K562 (cell line): ENCODE measurements around the gene ZCCHC17. TPM values are rescaled to one million over a fixed set of nuclear protein-coding genes. Genes with fewer than 3 reads are reported as not detected.

ENCODE experiments used
- ATAC-seq: fragments of 200-7000 bp; cut with Tn5 transposase; 3 replicates; pipeline ENCODE4 v1.9.1; 2020; ENCODE audit warnings: moderate library complexity
- BruUV-seq: library from RNA; stranded (reverse); fragments of 400-500 nt; replicated peaks from 2 replicates; lab custom pipeline; 2021; lab: Mats Ljungman, UMichigan
- CTCF ChIA-PET: fragments of 300-600 bp; formaldehyde crosslinking; extraction: SDS; loops from one replicate; lab custom pipeline; 2021; ENCODE audit warnings: low intra/inter-chr PET ratio; lab: Yijun Ruan, JAX
- POLR2A ChIA-PET: fragments of 300-600, 350-650 bp; sonication (Branson Sonifier 250); formaldehyde crosslinking; extraction: SDS; loops from one replicate; lab custom pipeline; 2021; ENCODE audit warnings: antibody characterized with exemption, inconsistent platforms; lab: Yijun Ruan, JAX
- DNase-seq, 4 experiments: peaks; one replicate each; pipeline versions ENCODE4 v3.0.0 to v3.0.0-alpha.2; 2011 to 2018; ENCODE audit warnings: low spot score in 3 of 4, mixed read lengths in 3 of 4; ENCODE audit errors: extremely low read depth in 1 of 4
- FAIRE-seq: peaks from 2 replicates; lab custom pipeline; 2011; peaks lifted over from hg19 to GRCh38; lab: Jason Lieb, UNC
- H2AFZ ChIP-seq: 2 replicates; pipeline ENCODE4 v1.6.0; 2011; ENCODE audit warnings: low read depth, low read length, control low read depth, inconsistent platforms
- H3K27ac ChIP-seq: fragments of 200-600 bp; 3 replicates; pipeline ENCODE4 v1.8.0; 2011; ENCODE audit warnings: low read depth, mild to moderate bottlenecking, control low read depth, inconsistent platforms, low read length, moderate library complexity, mixed read lengths; ENCODE audit errors: extremely low read depth
- H3K27me3 ChIP-seq, 2 experiments: fragments of 300-600 bp in 1 of 2; 2 replicates in 1 of 2; 3 replicates in 1 of 2; pipeline versions ENCODE4 v1.6.0 to v1.8.0; 2011; ENCODE audit warnings: inconsistent platforms in 2 of 2, low read length in 2 of 2, mild to moderate bottlenecking in 1 of 2, mixed read lengths in 1 of 2, moderate library complexity in 1 of 2; ENCODE audit not compliant: control insufficient read depth in 2 of 2, insufficient read depth in 2 of 2
- H3K36me3 ChIP-seq: fragments of 300-600 bp; 3 replicates; pipeline ENCODE4 v1.8.0; 2011; ENCODE audit warnings: mild to moderate bottlenecking, low read length, inconsistent platforms; ENCODE audit not compliant: control insufficient read depth, insufficient read depth
- H3K4me1 ChIP-seq, 2 experiments: fragments of 200-600 bp in 1 of 2; replicated peaks in 1 of 2; 2 replicates in 1 of 2; 3 replicates in 1 of 2; pipeline versions ENCODE4 v1.5.1 to v1.8.0; 2011; ENCODE audit warnings: inconsistent platforms in 2 of 2, low read length in 2 of 2, mild to moderate bottlenecking in 1 of 2, mixed read lengths in 1 of 2, moderate library complexity in 1 of 2; ENCODE audit not compliant: control insufficient read depth in 2 of 2, insufficient read depth in 2 of 2
- H3K4me2 ChIP-seq: 2 replicates; pipeline ENCODE4 v1.6.1; 2011; ENCODE audit warnings: low read length, control low read depth, inconsistent platforms, mixed read lengths; ENCODE audit not compliant: insufficient read depth
- H3K4me3 ChIP-seq: fragments of 200-600 bp; sonication (generic), shearing (Covaris generic); 2 replicates; pipeline ENCODE4 v1.5.1; 2016; ENCODE audit warnings: control low read depth, inconsistent platforms
- H3K79me2 ChIP-seq: fragments of 200-600 bp; 3 replicates; pipeline ENCODE4 v1.8.0; 2011; ENCODE audit warnings: low read length, inconsistent platforms; ENCODE audit not compliant: control insufficient read depth, insufficient read depth
- H3K9ac ChIP-seq, 2 experiments: 2 replicates each; pipeline versions ENCODE4 v1.6.0 to v1.6.1; 2011; ENCODE audit warnings: low read depth in 2 of 2, low read length in 2 of 2, control low read depth in 1 of 2, inconsistent platforms in 1 of 2, mild to moderate bottlenecking in 1 of 2, mixed read lengths in 1 of 2; ENCODE audit not compliant: insufficient read depth in 1 of 2
- H3K9me1 ChIP-seq: one replicate; pipeline ENCODE4 v1.6.0; 2011; ENCODE audit warnings: inconsistent platforms, mild to moderate bottlenecking, low read length, moderate library complexity; ENCODE audit not compliant: control insufficient read depth, insufficient read depth
- H3K9me3 ChIP-seq: replicated peaks from 2 replicates; pipeline ENCODE4 v1.5.1; 2011; ENCODE audit warnings: low read depth, low read length, inconsistent platforms; ENCODE audit not compliant: control insufficient read depth, insufficient read depth
- H4K20me1 ChIP-seq: replicated peaks from 2 replicates; pipeline ENCODE4 v1.6.1; 2011; ENCODE audit warnings: low read length, inconsistent platforms, mixed read lengths; ENCODE audit not compliant: control insufficient read depth, insufficient read depth
- HDAC3 ChIP-seq: fragments of 450-650 bp; IDR thresholded peaks from 2 replicates; pipeline ENCODE4 v1.6.1; 2018; ENCODE audit warnings: borderline replicate concordance, mild to moderate bottlenecking, moderate library complexity; ENCODE audit not compliant: partially characterized antibody
- NFATC3 ChIP-seq: fragments of 450-650 bp; IDR thresholded peaks from 2 replicates; pipeline ENCODE4 v1.6.1; 2017; ENCODE audit warnings: mild to moderate bottlenecking
- SP1 ChIP-seq: sonication (generic); formaldehyde crosslinking; IDR thresholded peaks from 2 replicates; pipeline ENCODE4 v1.8.1; 2022; ENCODE audit warnings: mild to moderate bottlenecking, missing genetic modification reagents
- TSC22D4 ChIP-seq: fragments of 450-650 bp; IDR thresholded peaks from 2 replicates; pipeline ENCODE4 v1.6.1; 2016; ENCODE audit warnings: missing genetic modification characterization, missing biosample characterization, control low read depth
- ZNF444 ChIP-seq: fragments of 250-450 bp; sonication (Bioruptor Pico); IDR thresholded peaks from 2 replicates; pipeline ENCODE4 v1.4.0; 2020; ENCODE audit warnings: mild to moderate bottlenecking, moderate library complexity
- WGBS: fragments of 100-300 bp; shearing (Covaris generic); methylation state at CpG from one replicate; pipeline ENCODE4 v1.1.6; 2016; ENCODE audit warnings: low coverage, mixed read lengths; ENCODE audit not compliant: insufficient coverage; ENCODE audit errors: missing lambda C conversion rate; 5-methylcytosine and 5-hydroxymethylcytosine counted together
- in situ Hi-C: fragments of 300-500 bp; cut with MboI; formaldehyde crosslinking; loops from 4 replicates; pipeline ENCODE4 v1.15.0; 2018; ENCODE audit warnings: inconsistent platforms, mixed read lengths
- intact Hi-C: fragments of 100-400 bp; cut with micrococcal nuclease; formaldehyde crosslinking; loops from 2 replicates; pipeline ENCODE4 v1.14.2; 2022
- polyA plus RNA-seq, 8 experiments: library from polyadenylated mRNA; depleted of rRNA in 4 of 8; stranded (reverse) in 5 of 8; unstranded in 3 of 8; fragments of >200 nt; fragmentation: Nextera tagmentation in 2 of 8; fragmentation: Illumina TruSeq in 1 of 8; extraction: Ambion mirVana in 2 of 8; extraction: Trizol in 1 of 8; gene quantifications; 2 replicates each; pipeline versions ENCODE4 v1.2.1 to v1.2.3, GENCODE V29; 2011 to 2014; ENCODE audit warnings: inconsistent platforms in 1 of 8, missing spikeins in 1 of 8
- total RNA-seq, 7 experiments: library from RNA; depleted of rRNA in 6 of 7; stranded (reverse); fragments of >200 nt in 6 of 7; fragmentation: Illumina TruSeq in 2 of 7; extraction: Trizol in 2 of 7; gene quantifications; 2 replicates each; pipeline versions ENCODE4 v1.2.1 to v1.2.3, GENCODE V29; 2011 to 2021; ENCODE audit warnings: low replicate concordance in 1 of 7

The ZCCHC17 gene
- total and polyA plus RNA-seq, 9 of the 15 experiments (the other 6 are each of a cell fraction or from before 2014, with no cell fraction given), result 46.9 to 150 (median 74.7) TPM

GRCh38 chr1:31362032-31362431, 65.2 kb downstream of the ZCCHC17 start (continued):
- no peak for TF ChIP-seq TSC22D4 (tag)

GRCh38 chr1:31364561-31365250, 67.9 kb downstream of the ZCCHC17 start:
- in situ Hi-C loops, result no loop called here
- 78% methylated on average over 3 of the region's 3 CpGs for WGBS
- no peaks in the 10 kb centered on the region for H3K9me1 ChIP-seq

More at GRCh38 chr1:31364561-31365250, 67.9 kb downstream of the ZCCHC17 start:
- Histone ChIP-seq H3K27me3 (no peaks in the 10 kb centered on the region), H3K9me3 (no peaks in the 10 kb centered on the region), H3K4me2 (no peak overlapping the region), H3K27ac (no peak overlapping the region), H4K20me1 (0 out of 2 replicates have a peak, but pooled peaks cover 3% of the 10 kb centered on the region), H3K79me2 (no peaks in the 10 kb centered on the region), H2AFZ (no peak overlapping the region), H3K9ac (no peak overlapping the region), H3K4me3 (no peak overlapping the region), H3K4me1 (peaks cover 6 to 10% of the 10 kb centered on the region in 2 experiments; a peak in 3 of 5 replicates), H3K36me3 (peaks cover 51% of the 10 kb centered on the region)
- no peak for DNase-seq
- ChIA-PET CTCF (no interaction called here), POLR2A (interaction anchor here (0.6 to 0.8 kb wide), 2 partner anchors 8 to 46 kb away, joined by 3 read pairs; partner anchors contain the start of gene FABP3)
- TF ChIP-seq ZNF444 (CRISPR knock-in tag) (no peak), SP1 (CRISPR knock-in tag) (no peak), NFATC3 (no peak), HDAC3 (no peak)
- intact Hi-C loops, result no loop called here
- ATAC-seq, result no peak
- no peak for FAIRE-seq
- no TSS peak for BruUV-seq
